Esophagus squamous epithelium (tissue), 4 donors: Measurements from ENCODE around the gene KLF7.

Experiments
- POLR2A ChIP-seq, 4 donors: fragments of 450-650 bp; IDR thresholded peaks; one replicate each; pipeline ENCODE4 v1.6.1; 2017; ENCODE audit warnings: antibody characterized with exemption in 4 of 4, mild to moderate bottlenecking in 4 of 4, moderate library complexity in 3 of 4
- TF ChIP-seq, protein P1 (sequence below), 6 experiments: fragments of 450-650 bp in 4 of 6; fragments of 200-600 bp in 2 of 6; sonication (generic) in 2 of 6; IDR thresholded peaks; one replicate each; pipeline ENCODE4 v1.5.1; 2016 to 2019; ENCODE audit warnings: antibody characterized with exemption in 6 of 6, mild to moderate bottlenecking in 4 of 6, moderate library complexity in 4 of 6

DNA sequence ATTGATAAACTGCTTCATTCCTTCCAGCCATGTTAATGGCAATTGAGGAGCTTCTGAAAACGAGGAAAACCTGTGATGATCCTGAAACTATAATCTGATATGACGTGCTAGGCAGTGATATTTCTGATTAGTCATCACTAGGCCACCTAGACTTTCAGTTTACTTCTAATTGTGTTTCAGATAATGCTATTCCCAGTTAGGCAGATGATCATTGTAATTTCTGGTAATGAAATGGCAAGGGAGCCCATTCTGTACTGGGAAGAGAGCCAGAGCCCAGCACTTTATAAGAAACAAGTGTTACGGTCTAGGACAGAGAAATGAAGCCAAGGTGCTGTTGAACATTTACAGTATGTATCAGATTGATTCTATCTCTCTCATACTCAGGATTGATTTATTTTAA is 120.2 kb downstream of the KLF7 start:
- TF ChIP-seq, protein P1, sequence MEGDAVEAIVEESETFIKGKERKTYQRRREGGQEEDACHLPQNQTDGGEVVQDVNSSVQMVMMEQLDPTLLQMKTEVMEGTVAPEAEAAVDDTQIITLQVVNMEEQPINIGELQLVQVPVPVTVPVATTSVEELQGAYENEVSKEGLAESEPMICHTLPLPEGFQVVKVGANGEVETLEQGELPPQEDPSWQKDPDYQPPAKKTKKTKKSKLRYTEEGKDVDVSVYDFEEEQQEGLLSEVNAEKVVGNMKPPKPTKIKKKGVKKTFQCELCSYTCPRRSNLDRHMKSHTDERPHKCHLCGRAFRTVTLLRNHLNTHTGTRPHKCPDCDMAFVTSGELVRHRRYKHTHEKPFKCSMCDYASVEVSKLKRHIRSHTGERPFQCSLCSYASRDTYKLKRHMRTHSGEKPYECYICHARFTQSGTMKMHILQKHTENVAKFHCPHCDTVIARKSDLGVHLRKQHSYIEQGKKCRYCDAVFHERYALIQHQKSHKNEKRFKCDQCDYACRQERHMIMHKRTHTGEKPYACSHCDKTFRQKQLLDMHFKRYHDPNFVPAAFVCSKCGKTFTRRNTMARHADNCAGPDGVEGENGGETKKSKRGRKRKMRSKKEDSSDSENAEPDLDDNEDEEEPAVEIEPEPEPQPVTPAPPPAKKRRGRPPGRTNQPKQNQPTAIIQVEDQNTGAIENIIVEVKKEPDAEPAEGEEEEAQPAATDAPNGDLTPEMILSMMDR (IDR thresholded peaks at IDR 0.05) = no peak
- TF ChIP-seq POLR2A (IDR thresholded peaks at IDR 0.05) = no peak
